Vagina (tissue), 2 donors: ENCODE measurements around the gene TBC1D23.
"Not testable (repeated sequence)": the region's sequence is repeated elsewhere in the genome, so short reads cannot be mapped to it uniquely, and the experiment has no call there.

ENCODE experiments used
- POLR2A ChIP-seq, 2 donors: fragments of 450-650 bp; IDR thresholded peaks; one replicate each; pipeline ENCODE4 v1.6.1; 2017; ENCODE audit warnings: antibody characterized with exemption in 2 of 2, mild to moderate bottlenecking in 2 of 2, moderate library complexity in 2 of 2
- POLR2AphosphoS5 ChIP-seq, 2 donors: sonication (generic); formaldehyde crosslinking; IDR thresholded peaks; one replicate each; pipeline ENCODE4 v1.9.0; 2017; ENCODE audit warnings: antibody characterized with exemption in 2 of 2, mild to moderate bottlenecking in 2 of 2, low read depth in 1 of 2; ENCODE audit not compliant: insufficient read depth in 1 of 2
- TF ChIP-seq, protein P1 (sequence below), 3 experiments: fragments of 450-650 bp in 2 of 3; fragments of 200-600 bp in 1 of 3; sonication (generic) in 1 of 3; IDR thresholded peaks; one replicate each; pipeline ENCODE4 v1.5.1; 2017 to 2019; ENCODE audit warnings: antibody characterized with exemption in 3 of 3, mild to moderate bottlenecking in 2 of 3, moderate library complexity in 2 of 3

DNA sequence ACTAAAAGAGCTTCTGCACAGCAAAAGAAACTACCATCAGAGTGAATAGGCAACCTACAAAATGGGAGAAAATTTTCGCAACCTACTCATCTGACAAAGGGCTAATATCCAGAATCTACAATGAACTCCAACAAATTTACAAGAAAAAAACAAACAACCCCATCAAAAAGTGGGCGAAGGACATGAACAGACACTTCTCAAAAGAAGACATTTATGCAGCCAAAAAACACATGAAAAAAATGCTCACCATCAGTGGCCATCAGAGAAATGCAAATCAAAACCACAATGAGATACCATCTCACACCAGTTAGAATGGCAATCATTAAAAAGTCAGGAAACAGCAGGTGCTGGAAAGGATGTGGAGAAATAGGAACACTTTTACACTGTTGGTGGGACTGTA, 91.0 kb downstream of the TBC1D23 start:
- TF ChIP-seq POLR2AphosphoS5 (IDR thresholded peaks at IDR 0.05; ENCODE audit: insufficient read depth in 1 of 2, low read depth in 1 of 2); POLR2A (IDR thresholded peaks at IDR 0.05): not testable (repeated sequence)
- TF ChIP-seq, protein P1, sequence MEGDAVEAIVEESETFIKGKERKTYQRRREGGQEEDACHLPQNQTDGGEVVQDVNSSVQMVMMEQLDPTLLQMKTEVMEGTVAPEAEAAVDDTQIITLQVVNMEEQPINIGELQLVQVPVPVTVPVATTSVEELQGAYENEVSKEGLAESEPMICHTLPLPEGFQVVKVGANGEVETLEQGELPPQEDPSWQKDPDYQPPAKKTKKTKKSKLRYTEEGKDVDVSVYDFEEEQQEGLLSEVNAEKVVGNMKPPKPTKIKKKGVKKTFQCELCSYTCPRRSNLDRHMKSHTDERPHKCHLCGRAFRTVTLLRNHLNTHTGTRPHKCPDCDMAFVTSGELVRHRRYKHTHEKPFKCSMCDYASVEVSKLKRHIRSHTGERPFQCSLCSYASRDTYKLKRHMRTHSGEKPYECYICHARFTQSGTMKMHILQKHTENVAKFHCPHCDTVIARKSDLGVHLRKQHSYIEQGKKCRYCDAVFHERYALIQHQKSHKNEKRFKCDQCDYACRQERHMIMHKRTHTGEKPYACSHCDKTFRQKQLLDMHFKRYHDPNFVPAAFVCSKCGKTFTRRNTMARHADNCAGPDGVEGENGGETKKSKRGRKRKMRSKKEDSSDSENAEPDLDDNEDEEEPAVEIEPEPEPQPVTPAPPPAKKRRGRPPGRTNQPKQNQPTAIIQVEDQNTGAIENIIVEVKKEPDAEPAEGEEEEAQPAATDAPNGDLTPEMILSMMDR (IDR thresholded peaks at IDR 0.05) = not testable (repeated sequence)
